Astrocyte (in vitro differentiated cells and primary cell): ENCODE results near the gene APOF.

Source experiments
- EZH2 ChIP-seq: IDR thresholded peaks from 2 replicates; pipeline ENCODE4 v1.6.1; 2012; ENCODE audit warnings: mild to moderate bottlenecking, low read length, inconsistent platforms; ENCODE audit not compliant: insufficient read depth
- TF ChIP-seq, protein P1 (sequence below): IDR thresholded peaks from 2 replicates; pipeline ENCODE4 v1.5.1; 2011; ENCODE audit warnings: low read depth, mild to moderate bottlenecking, inconsistent platforms, low read length, moderate library complexity; ENCODE audit not compliant: insufficient read depth

GRCh38 chr12:56373515-56373914, 10.9 kb upstream of the APOF start:
- TF ChIP-seq, protein P1, sequence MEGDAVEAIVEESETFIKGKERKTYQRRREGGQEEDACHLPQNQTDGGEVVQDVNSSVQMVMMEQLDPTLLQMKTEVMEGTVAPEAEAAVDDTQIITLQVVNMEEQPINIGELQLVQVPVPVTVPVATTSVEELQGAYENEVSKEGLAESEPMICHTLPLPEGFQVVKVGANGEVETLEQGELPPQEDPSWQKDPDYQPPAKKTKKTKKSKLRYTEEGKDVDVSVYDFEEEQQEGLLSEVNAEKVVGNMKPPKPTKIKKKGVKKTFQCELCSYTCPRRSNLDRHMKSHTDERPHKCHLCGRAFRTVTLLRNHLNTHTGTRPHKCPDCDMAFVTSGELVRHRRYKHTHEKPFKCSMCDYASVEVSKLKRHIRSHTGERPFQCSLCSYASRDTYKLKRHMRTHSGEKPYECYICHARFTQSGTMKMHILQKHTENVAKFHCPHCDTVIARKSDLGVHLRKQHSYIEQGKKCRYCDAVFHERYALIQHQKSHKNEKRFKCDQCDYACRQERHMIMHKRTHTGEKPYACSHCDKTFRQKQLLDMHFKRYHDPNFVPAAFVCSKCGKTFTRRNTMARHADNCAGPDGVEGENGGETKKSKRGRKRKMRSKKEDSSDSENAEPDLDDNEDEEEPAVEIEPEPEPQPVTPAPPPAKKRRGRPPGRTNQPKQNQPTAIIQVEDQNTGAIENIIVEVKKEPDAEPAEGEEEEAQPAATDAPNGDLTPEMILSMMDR: no peak
- no peak for TF ChIP-seq EZH2
